Pancreas (tissue), 10 donors: Measurements from ENCODE around the gene PODXL2. TPM values are rescaled to one million over a fixed set of nuclear protein-coding genes. Genes with fewer than 3 reads are reported as not detected.

Source experiments
- ATAC-seq, 4 donors: fragments of 200-7000 bp; cut with Tn5 transposase; one replicate each; pipeline versions ENCODE4 v1.8.0 to v1.9.1; 2020; ENCODE audit warnings: mild to moderate bottlenecking in 4 of 4, moderate library complexity in 4 of 4
- DNase-seq, 6 donors: peaks; one replicate each; pipeline ENCODE4 v3.0.0-alpha.2; 2020
- FAIRE-seq: peaks from 2 replicates; lab custom pipeline; 2012; peaks lifted over from hg19 to GRCh38; lab: Jason Lieb, UNC
- H3K27ac ChIP-seq, 4 donors: fragments of 200-600 bp; sonication (generic); 1 replicate in 3 of 4; 2 replicates in 1 of 4; pipeline versions ENCODE4 v1.5.0 to v1.8.0; 2020
- H3K27me3 ChIP-seq, 4 donors: fragments of 200-600 bp; one replicate each; pipeline ENCODE4 v1.8.0; 2021
- H3K36me3 ChIP-seq, 3 donors: fragments of 200-600 bp; sonication (generic) in 1 of 3; one replicate each; pipeline versions ENCODE4 v1.5.0 to v1.8.0; 2020 to 2021
- H3K4me1 ChIP-seq, 3 donors: fragments of 200-600 bp; one replicate each; pipeline ENCODE4 v1.8.0; 2021
- H3K4me3 ChIP-seq, 4 donors: fragments of 200-600 bp; sonication (generic) in 2 of 4; one replicate each; pipeline versions ENCODE4 v1.5.0 to v1.8.0; 2020 to 2021
- H3K9me3 ChIP-seq, 4 donors: fragments of 200-600 bp; one replicate each; pipeline ENCODE4 v1.8.0; 2021
- WGBS, 2 donors: extraction: QIAGEN DNeasy Blood & Tissue Kit; methylation state at CpG; one replicate each; pipeline ENCODE4 v1.1.7; 2013; 5-methylcytosine and 5-hydroxymethylcytosine counted together
- intact Hi-C, 3 donors: fragments of 100-400 bp; cut with DNase I; formaldehyde crosslinking; loops; one replicate each; pipeline versions ENCODE4 v1.11.1 to v1.14.2; 2022
- polyA plus RNA-seq, 2 donors: library from polyadenylated mRNA; stranded (reverse); fragments of 200-250 nt; gene quantifications; one replicate each; pipeline ENCODE4 v1.2.3, GENCODE V29; 2013
- total RNA-seq, 6 donors: library from RNA; stranded (reverse); fragmentation: NEBNext Ultra II Directional in 4 of 6; extraction: Animal tissue kit (Norgen Biotek cat#: 25700) in 4 of 6; gene quantifications; one replicate each; pipeline versions ENCODE4 v1.2.1 to v1.2.4, GENCODE V29; 2021 to 2023
- TF ChIP-seq, protein P1 (sequence below), 4 donors: fragments of 200-600 bp; sonication (generic) in 3 of 4; IDR thresholded peaks; one replicate each; pipeline versions ENCODE4 v1.5.0 to v1.8.0; 2021; ENCODE audit warnings: antibody characterized with exemption in 4 of 4
- donor health status: healthy with polysubstance abuse.
- donor health status: DM: no; HTN: no; CAD: no; lungs with moderate emphysema.
- donor health status: DM: no; HTN: no; CAD: no.
- donor health status: control.
- donor health status: control.
- donor health status: Bipolar disorder and iron deficiency.
- donor health status: DM: yes; HTN: yes; CAD: no.
- donor health status: DM: no; HTN: no; CAD: no.
- donor health status: DM: no; HTN: no; CAD: no.
- donor health status: DM: yes; HTN: yes; CAD: no.

Gene PODXL2
- total and polyA plus RNA-seq, 8 donors: 2.5 to 18.1 (median 5.7) TPM

DNA sequence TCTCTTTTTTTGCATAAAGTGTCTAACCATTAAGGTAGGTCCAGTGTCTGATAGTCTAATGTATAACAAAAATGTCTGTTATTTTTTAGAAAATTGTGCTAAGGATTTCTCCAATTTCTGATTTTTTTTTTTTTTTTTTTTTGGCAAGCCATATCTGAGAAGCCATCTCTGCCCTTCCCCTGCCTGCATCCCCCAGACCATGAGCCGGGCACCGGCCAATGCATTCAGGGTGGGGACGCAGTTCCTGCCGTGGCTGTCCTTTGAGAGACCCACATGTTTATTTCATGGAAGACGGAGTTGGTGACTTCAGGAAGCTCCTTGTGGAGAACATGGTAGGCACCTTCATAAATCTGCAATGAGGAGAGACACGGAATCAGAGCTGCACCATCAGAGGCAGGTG, 63.0 kb downstream of the PODXL2 start:
- TF ChIP-seq, protein P1, sequence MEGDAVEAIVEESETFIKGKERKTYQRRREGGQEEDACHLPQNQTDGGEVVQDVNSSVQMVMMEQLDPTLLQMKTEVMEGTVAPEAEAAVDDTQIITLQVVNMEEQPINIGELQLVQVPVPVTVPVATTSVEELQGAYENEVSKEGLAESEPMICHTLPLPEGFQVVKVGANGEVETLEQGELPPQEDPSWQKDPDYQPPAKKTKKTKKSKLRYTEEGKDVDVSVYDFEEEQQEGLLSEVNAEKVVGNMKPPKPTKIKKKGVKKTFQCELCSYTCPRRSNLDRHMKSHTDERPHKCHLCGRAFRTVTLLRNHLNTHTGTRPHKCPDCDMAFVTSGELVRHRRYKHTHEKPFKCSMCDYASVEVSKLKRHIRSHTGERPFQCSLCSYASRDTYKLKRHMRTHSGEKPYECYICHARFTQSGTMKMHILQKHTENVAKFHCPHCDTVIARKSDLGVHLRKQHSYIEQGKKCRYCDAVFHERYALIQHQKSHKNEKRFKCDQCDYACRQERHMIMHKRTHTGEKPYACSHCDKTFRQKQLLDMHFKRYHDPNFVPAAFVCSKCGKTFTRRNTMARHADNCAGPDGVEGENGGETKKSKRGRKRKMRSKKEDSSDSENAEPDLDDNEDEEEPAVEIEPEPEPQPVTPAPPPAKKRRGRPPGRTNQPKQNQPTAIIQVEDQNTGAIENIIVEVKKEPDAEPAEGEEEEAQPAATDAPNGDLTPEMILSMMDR (IDR thresholded peaks at IDR 0.05): no peak
- FAIRE-seq (no peak), ATAC-seq (no peak), DNase-seq (peak in 1 of 6 donors; percentile 28)
- H3K4me1 ChIP-seq: peaks cover 0 to 4% (median 3%) of the 10 kb centered on the region in 3 donors
- H3K4me3 ChIP-seq: no peak overlapping the region
- intact Hi-C loops: loop anchor here in 1 of 3 donors (10.0 kb wide), 1 partner anchor 117 kb away; no protein-coding TSS in a partner anchor
- 82 to 89% methylated on average over 6 of the region's 6 CpGs for WGBS, 2 donors
- no peak overlapping the region for H3K27ac ChIP-seq
- H3K36me3 ChIP-seq: no peaks in the 10 kb centered on the region
- H3K9me3 ChIP-seq: no peaks in the 10 kb centered on the region
- H3K27me3 ChIP-seq: no peaks in the 10 kb centered on the region

DNA sequence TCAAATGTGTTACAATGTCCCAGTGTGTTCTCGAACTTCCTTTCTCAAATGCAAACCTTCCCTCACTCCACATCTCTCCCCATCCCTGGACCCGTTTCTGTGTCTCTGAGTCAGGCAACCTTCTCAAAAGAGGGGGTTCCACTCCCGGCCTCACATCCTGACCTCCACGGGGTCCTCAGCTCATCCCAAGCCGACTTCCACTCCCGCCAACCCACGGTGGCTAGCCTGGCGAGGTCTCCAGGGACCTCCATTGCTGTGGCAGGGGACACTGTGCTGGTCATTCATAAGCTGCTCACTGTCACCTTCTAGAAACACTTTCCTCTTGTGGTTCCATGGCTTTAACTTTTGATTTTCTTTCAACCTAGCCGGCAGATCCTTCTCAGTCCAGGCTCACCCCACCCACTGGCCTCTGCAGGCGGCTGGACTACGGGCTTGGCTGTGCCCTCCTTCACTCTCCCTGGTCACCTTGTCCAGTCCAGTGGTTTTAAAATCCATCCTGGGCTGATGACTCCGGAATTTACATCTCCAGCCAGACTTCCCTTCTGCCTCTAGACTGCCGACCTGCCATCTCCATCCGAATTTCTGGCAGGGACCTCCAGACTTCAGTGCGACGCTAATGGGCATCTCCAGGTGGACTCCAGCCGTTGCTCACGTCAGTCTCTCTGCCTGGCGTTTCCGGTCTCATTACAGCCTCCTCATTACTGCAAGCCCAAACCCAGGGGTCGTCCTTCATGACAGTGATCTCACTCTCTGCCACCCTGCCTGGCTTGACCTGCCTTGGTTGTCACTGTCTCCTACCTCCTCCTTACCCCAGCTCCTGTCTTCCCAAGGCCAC, 63.7 kb downstream of the PODXL2 start:
- no peaks in the 10 kb centered on the region for H3K9me3 ChIP-seq
- intact Hi-C loops: loop anchor here in 1 of 3 donors (10.0 kb wide), 1 partner anchor 118 kb away; no protein-coding TSS in a partner anchor
- FAIRE-seq: no peak
- no peaks in the 10 kb centered on the region for H3K36me3 ChIP-seq
- H3K27ac ChIP-seq: no peak overlapping the region
- TF ChIP-seq, protein P1 (IDR thresholded peaks at IDR 0.05): no peak
- WGBS, 2 donors: 71 to 79% methylated on average over 21 of the region's 21 CpGs
- peak in 2 of 6 donors; percentile 28 to 39 for DNase-seq
- no peaks in the 10 kb centered on the region for H3K27me3 ChIP-seq
- peaks cover 2 to 9% (median 8%) of the 10 kb centered on the region in 3 donors for H3K4me1 ChIP-seq
- H3K4me3 ChIP-seq: no peak overlapping the region
- ATAC-seq: no peak

DNA sequence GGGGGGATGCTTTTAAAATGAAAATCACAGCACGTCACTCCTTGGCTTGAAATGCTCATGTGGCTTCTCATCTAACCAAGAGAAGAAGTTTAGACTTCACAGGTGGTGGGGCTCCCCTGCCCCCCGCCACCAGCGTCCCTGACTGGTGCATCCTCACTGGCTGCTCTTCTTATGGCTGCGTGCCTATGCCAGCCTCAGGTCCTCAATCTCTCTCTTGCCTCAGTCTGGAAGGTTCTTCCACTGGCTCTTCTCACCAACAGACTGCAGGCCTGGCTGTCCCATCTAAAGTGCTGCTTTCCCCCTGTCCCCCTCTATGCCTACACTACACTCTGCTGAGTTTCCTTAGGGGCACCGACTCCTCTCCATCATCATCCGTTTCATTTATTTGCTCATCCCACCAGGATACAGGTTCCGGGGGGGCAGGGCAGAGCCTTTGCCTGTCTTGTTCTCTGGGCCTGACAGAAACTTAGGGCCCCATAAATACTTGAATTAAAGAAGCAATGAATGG, 64.4 kb downstream of the PODXL2 start:
- no peak for ATAC-seq
- Histone ChIP-seq H3K36me3 (no peaks in the 10 kb centered on the region), H3K4me1 (peaks cover 9 to 15% (median 14%) of the 10 kb centered on the region in 3 donors), H3K27me3 (no peaks in the 10 kb centered on the region), H3K27ac (no peak overlapping the region), H3K9me3 (no peaks in the 10 kb centered on the region), H3K4me3 (no peak overlapping the region)
- peak in 1 of 6 donors; percentile 33 for DNase-seq
- WGBS, 2 donors: 71 to 82% methylated on average over 7 of the region's 7 CpGs
- intact Hi-C loops: loop anchor here in 1 of 3 donors (10.0 kb wide), 1 partner anchor 119 kb away; no protein-coding TSS in a partner anchor
- no peak for FAIRE-seq
- TF ChIP-seq, protein P1 (IDR thresholded peaks at IDR 0.05): no peak

DNA sequence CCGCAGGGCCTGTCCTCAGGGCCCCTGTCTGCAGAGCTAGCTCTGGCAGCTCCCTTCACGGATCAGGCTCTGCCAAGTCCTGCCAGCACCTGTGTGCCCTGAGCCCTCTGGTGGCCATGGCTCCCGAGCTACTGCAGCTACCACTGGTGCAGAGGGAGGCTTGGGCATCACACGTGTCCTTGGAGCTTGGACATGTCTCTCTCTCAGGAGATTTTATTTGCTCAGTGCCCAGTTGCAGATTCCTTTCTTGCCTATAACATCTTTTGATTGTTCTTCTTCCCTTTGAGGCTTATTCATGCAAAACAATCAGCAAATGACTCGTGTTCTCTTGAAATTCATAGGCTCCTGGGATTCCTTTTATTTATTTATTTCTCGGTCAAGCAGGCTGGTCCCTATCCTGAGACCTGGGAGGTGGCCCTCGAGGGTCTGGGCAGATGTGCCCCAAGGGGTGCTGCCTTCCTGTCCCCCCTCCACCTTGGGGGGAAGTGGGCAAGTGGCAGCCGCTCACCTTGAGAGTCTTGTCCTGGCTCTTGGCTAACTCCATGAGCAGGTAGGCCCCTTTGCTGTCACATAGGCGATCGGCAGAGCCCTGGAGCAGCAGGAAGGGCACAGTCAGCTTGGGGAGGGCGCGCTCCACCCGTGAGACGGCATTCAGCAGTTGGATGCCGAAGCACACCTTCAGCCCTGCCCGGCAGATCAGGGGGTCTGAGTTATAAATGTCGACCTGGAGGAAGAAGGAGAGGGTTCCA, 65.7 kb downstream of the PODXL2 start:
- ATAC-seq (peak; percentile 59 to 85 (median 74)), DNase-seq (peak; percentile 80 to 95 (median 86))

More for the DNA sequence above, 65.7 kb downstream of the PODXL2 start:
- Histone ChIP-seq H3K9me3 (no peaks in the 10 kb centered on the region), H3K4me1 (peaks cover 14 to 26% (median 19%) of the 10 kb centered on the region in 3 donors), H3K27ac (no peak overlapping the region), H3K4me3 (no peak overlapping the region), H3K27me3 (no peaks in the 10 kb centered on the region), H3K36me3 (no peaks in the 10 kb centered on the region)
- WGBS, 2 donors: 59 to 67% methylated on average over 17 of the region's 17 CpGs
- FAIRE-seq: no peak
- intact Hi-C loops: loop anchor here in 1 of 3 donors (10.0 kb wide), 1 partner anchor 120 kb away; no protein-coding TSS in a partner anchor
- TF ChIP-seq, protein P1 (IDR thresholded peaks at IDR 0.05): peak; percentile 22 to 49 (median 36)
